Measurements from ENCODE around the gene SLC25A19. TPM values are rescaled to one million over a fixed set of nuclear protein-coding genes. Genes with fewer than 3 reads are reported as not detected.

The SLC25A19 gene
- total and polyA plus RNA-seq, 2 experiments from 2014 or later, result 12.2 to 13.2 TPM

GRCh38 chr17:75246404-75246803 is 42.8 kb downstream of the SLC25A19 start:
- no peak for TF ChIP-seq CTCF (IDR thresholded peaks at IDR 0.05; ENCODE audit: low read depth, low read length)
- H3K4me1 ChIP-seq (ENCODE audit: low read depth), result no peaks in the 10 kb centered on the region
- H3K27me3 ChIP-seq, result no peaks in the 10 kb centered on the region
- H3K36me3 ChIP-seq, result peaks cover 27% of the 10 kb centered on the region
- no peak overlapping the region for H3K4me3 ChIP-seq
- no peaks in the 10 kb centered on the region for H3K9me3 ChIP-seq (ENCODE audit: low read depth)
- H3K27ac ChIP-seq, result no peak overlapping the region
- DNase-seq (ENCODE audit: low read depth in 1 of 2, low spot score in 1 of 2), result no peak

DNA sequence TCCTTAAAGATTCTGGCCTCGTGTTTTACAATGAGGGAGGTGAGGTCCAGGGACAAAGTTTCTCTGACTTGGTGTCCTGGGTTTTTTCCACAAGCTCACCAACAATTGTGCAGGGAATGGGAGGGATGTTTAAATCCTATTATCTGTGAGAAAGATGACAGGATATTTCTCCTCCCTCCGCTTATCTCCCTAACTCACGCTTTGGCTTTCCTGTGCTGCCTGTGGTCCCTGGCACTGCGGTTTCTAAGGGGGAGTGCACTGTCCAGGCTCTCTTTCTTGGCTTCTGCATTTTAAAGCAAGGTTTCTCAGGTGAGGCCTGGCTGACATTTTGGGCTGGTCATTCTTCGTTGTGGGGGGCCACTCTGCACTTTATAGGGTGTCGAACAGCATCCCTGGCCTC is 44.2 kb downstream of the SLC25A19 start:
- Histone ChIP-seq H3K4me1 (ENCODE audit: low read depth) (no peaks in the 10 kb centered on the region), H3K27ac (no peak overlapping the region), H3K36me3 (peaks cover 30% of the 10 kb centered on the region), H3K9me3 (ENCODE audit: low read depth) (no peaks in the 10 kb centered on the region), H3K27me3 (no peaks in the 10 kb centered on the region), H3K4me3 (no peak overlapping the region)
- TF ChIP-seq CTCF (IDR thresholded peaks at IDR 0.05; ENCODE audit: low read depth, low read length), result no peak
- no peak for DNase-seq (ENCODE audit: low read depth in 1 of 2, low spot score in 1 of 2)

- Histone ChIP-seq H3K36me3 (peaks cover 31% of the 10 kb centered on the region), H3K4me1 (ENCODE audit: low read depth) (no peaks in the 10 kb centered on the region), H3K27me3 (no peaks in the 10 kb centered on the region), H3K4me3 (no peak overlapping the region), H3K27ac (no peak overlapping the region), H3K9me3 (ENCODE audit: low read depth) (no peaks in the 10 kb centered on the region)
- no peak for DNase-seq (ENCODE audit: low read depth in 1 of 2, low spot score in 1 of 2)
- TF ChIP-seq CTCF (IDR thresholded peaks at IDR 0.05; ENCODE audit: low read depth, low read length), result no peak
Measured at GRCh38 chr17:75244133-75244866, 44.9 kb downstream of the SLC25A19 start.

DNA sequence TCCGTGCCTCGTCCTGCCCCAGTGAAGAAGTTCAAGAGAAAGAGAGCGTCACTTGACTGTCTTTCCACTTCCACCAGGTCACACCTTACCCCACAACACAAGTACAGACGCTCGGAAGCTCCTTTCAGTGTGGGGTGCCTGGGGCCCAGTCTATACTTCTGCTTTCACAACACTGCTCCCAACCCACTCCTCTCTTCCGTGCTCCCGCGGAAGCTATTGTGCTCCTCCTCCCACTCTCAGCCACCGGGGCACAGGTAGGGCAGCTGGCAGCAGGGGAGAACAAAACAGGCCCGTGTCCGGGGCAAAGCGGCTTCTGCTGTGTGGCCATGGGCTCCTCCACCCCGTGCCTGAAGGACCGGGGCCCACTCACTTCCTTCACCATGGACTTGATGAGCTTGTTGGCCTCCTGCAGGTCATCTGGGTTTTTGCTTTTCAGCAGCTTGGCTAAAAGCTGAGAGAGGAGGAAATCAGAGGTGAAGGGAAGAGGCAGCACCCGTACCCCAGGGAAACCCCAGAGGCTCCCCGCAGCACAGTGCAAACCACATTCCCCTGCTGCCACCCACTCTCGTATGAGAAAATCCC is 46.7 kb downstream of the SLC25A19 start:
- TF ChIP-seq CTCF (IDR thresholded peaks at IDR 0.05; ENCODE audit: low read depth, low read length), result no peak
- Histone ChIP-seq H3K4me3 (no peak overlapping the region), H3K27ac (no peak overlapping the region), H3K9me3 (ENCODE audit: low read depth) (no peaks in the 10 kb centered on the region), H3K4me1 (ENCODE audit: low read depth) (no peaks in the 10 kb centered on the region), H3K27me3 (no peaks in the 10 kb centered on the region), H3K36me3 (peaks cover 31% of the 10 kb centered on the region)
- DNase-seq (ENCODE audit: low read depth in 1 of 2, low spot score in 1 of 2), result no peak

DNA sequence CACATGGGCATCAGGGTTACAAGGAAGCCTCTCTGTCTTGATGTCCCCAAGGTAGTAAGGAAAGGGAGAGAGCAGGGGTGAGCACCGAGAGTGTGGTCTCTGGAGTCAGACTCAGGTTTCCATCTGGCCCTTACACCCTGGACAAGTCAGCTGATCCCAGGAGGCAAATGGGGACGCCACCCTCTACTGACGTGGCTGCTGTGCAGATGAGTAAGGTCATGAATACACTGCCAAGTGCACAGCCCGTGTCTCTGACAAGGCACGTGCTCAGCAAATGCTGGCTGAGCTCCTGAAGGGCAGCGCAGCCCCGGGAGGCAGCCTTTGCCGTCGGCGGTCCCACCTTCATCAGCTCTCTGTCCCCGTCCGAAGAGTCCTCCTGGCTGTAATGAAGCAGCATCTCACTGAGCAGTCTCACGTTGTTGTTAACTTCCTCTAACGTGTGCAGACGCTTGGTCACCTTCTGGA is 47.2 kb downstream of the SLC25A19 start:
- peaks cover 33% of the 10 kb centered on the region for H3K36me3 ChIP-seq
- no peak overlapping the region for H3K4me3 ChIP-seq
- no peak for DNase-seq (ENCODE audit: low read depth in 1 of 2, low spot score in 1 of 2)
- no peaks in the 10 kb centered on the region for H3K4me1 ChIP-seq (ENCODE audit: low read depth)
- H3K27me3 ChIP-seq, result no peaks in the 10 kb centered on the region
- no peak overlapping the region for H3K27ac ChIP-seq
- TF ChIP-seq CTCF (IDR thresholded peaks at IDR 0.05; ENCODE audit: low read depth, low read length), result no peak
- no peaks in the 10 kb centered on the region for H3K9me3 ChIP-seq (ENCODE audit: low read depth)

All from cardiac muscle cell (in vitro differentiated cells and primary cell).